IMR-90 (cell line): ENCODE data around the gene ZFX. TPM values are rescaled to one million over a fixed set of nuclear protein-coding genes. Genes with fewer than 3 reads are reported as not detected.

Experiments used
- ATAC-seq: fragments of 200-7000 bp; cut with Tn5 transposase; 2 replicates; pipeline ENCODE4 v1.9.1; 2020; ENCODE audit warnings: low read depth, mild to moderate bottlenecking, moderate library complexity
- BruUV-seq: library from RNA; stranded (reverse); fragments of 400-500 nt; replicated peaks from 2 replicates; lab custom pipeline; 2021; lab: Mats Ljungman, UMichigan
- CTCF ChIA-PET: fragments of 300-600 bp; formaldehyde crosslinking; extraction: SDS; loops from one replicate; lab custom pipeline; 2021; ENCODE audit warnings: antibody characterized with exemption; lab: Yijun Ruan, JAX
- POLR2A ChIA-PET: fragments of 300-600 bp; sonication (Branson Sonifier 250); formaldehyde crosslinking; loops from one replicate; lab custom pipeline; 2022; ENCODE audit warnings: antibody characterized with exemption; ENCODE audit not compliant: unreplicated experiment; lab: Charles Lee
- DNase-seq: peaks from one replicate; pipeline ENCODE4 v3.0.0; 2013
- H2AFZ ChIP-seq: replicated peaks from 2 replicates; pipeline ENCODE3; 2013; ENCODE audit warnings: low read length, mild to moderate bottlenecking; ENCODE audit not compliant: poor library complexity
- H2AK5ac ChIP-seq: 2 replicates; pipeline ENCODE4 v1.6.1; 2013; ENCODE audit warnings: low read depth, low read length, inconsistent platforms
- H2AK9ac ChIP-seq: replicated peaks from 2 replicates; pipeline ENCODE3; 2013; ENCODE audit warnings: mild to moderate bottlenecking, low read depth, low read length, moderate library complexity; ENCODE audit not compliant: poor library complexity
- H2BK120ac ChIP-seq: 2 replicates; pipeline ENCODE4 v1.6.1; 2013; ENCODE audit warnings: low read depth, low read length, inconsistent platforms
- H2BK15ac ChIP-seq: 3 replicates; pipeline ENCODE4 v1.6.1; 2013; ENCODE audit warnings: low read depth, low read length, inconsistent platforms
- H2BK20ac ChIP-seq: 2 replicates; pipeline ENCODE4 v1.6.1; 2013; ENCODE audit warnings: low read depth, mild to moderate bottlenecking, inconsistent platforms, low read length, moderate library complexity
- H2BK5ac ChIP-seq: 2 replicates; pipeline ENCODE4 v1.6.1; 2013; ENCODE audit warnings: mild to moderate bottlenecking, low read depth, low read length, inconsistent platforms; ENCODE audit not compliant: poor library complexity, severe bottlenecking
- H3K14ac ChIP-seq: replicated peaks from 2 replicates; pipeline ENCODE4 v1.6.1; 2013; ENCODE audit warnings: low read depth, low read length, inconsistent platforms
- H3K18ac ChIP-seq: 2 replicates; pipeline ENCODE4 v1.6.1; 2013; ENCODE audit warnings: low read depth, low read length, control low read depth
- H3K23ac ChIP-seq: 2 replicates; pipeline ENCODE4 v1.6.1; 2013; ENCODE audit warnings: low read depth, low read length, inconsistent platforms
- H3K27ac ChIP-seq: 2 replicates; pipeline ENCODE4 v1.5.1; 2013; ENCODE audit warnings: mild to moderate bottlenecking, control low read depth, low read length; ENCODE audit not compliant: insufficient read depth
- H3K27me3 ChIP-seq: 2 replicates; pipeline ENCODE4 v1.6.1; 2013; ENCODE audit warnings: low read length; ENCODE audit not compliant: control insufficient read depth, insufficient read depth
- H3K36me3 ChIP-seq: 2 replicates; pipeline ENCODE4 v1.6.1; 2013; ENCODE audit warnings: low read length, mixed read lengths; ENCODE audit not compliant: control insufficient read depth, insufficient read depth
- H3K4ac ChIP-seq: 2 replicates; pipeline ENCODE4 v1.6.1; 2013; ENCODE audit warnings: low read depth, low read length, inconsistent platforms
- H3K4me1 ChIP-seq: 2 replicates; pipeline ENCODE4 v1.6.1; 2013; ENCODE audit warnings: low read length, mixed read lengths; ENCODE audit not compliant: control insufficient read depth, insufficient read depth
- H3K4me2 ChIP-seq: 2 replicates; pipeline ENCODE4 v1.6.1; 2013; ENCODE audit warnings: low read depth, mild to moderate bottlenecking, control low read depth, low read length, moderate library complexity
- H3K4me3 ChIP-seq: 2 replicates; pipeline ENCODE4 v1.5.1; 2013; ENCODE audit warnings: low read depth, mild to moderate bottlenecking, control low read depth, low read length, moderate library complexity; ENCODE audit not compliant: insufficient read depth
- H3K56ac ChIP-seq: 2 replicates; pipeline ENCODE4 v1.6.1; 2013; ENCODE audit warnings: low read length, inconsistent platforms; ENCODE audit not compliant: insufficient read depth; ENCODE audit errors: extremely low read depth
- H3K79me1 ChIP-seq, 2 experiments: 2 replicates each; pipeline ENCODE4 v1.6.1; 2013; ENCODE audit warnings: low read length in 2 of 2, inconsistent platforms in 1 of 2, low read depth in 1 of 2
- H3K9ac ChIP-seq: 2 replicates; pipeline ENCODE4 v1.6.1; 2013; ENCODE audit warnings: low read depth, low read length, control low read depth
- H3K9me1 ChIP-seq: 2 replicates; pipeline ENCODE4 v1.6.1; 2013; ENCODE audit warnings: low read length, inconsistent platforms; ENCODE audit not compliant: insufficient read depth
- H3K9me3 ChIP-seq: 2 replicates; pipeline ENCODE4 v1.6.1; 2013; ENCODE audit warnings: low read length; ENCODE audit not compliant: control insufficient read depth, insufficient read depth
- H4K20me1 ChIP-seq: 2 replicates; pipeline ENCODE4 v1.6.1; 2013; ENCODE audit warnings: low read length, inconsistent platforms; ENCODE audit not compliant: insufficient read depth
- H4K5ac ChIP-seq: 2 replicates; pipeline ENCODE4 v1.6.1; 2013; ENCODE audit warnings: mild to moderate bottlenecking, low read depth, low read length, control low read depth
- H4K8ac ChIP-seq, 2 experiments: 2 replicates each; pipeline ENCODE4 v1.6.1; 2013; ENCODE audit warnings: low read depth in 2 of 2, low read length in 2 of 2, control low read depth in 1 of 2, inconsistent platforms in 1 of 2
- H4K91ac ChIP-seq: 2 replicates; pipeline ENCODE4 v1.6.1; 2013; ENCODE audit warnings: low read depth, low read length, inconsistent platforms; ENCODE audit not compliant: insufficient read depth
- BHLHE40 ChIP-seq: fragments of 150-350 bp; IDR thresholded peaks from 2 replicates; pipeline ENCODE4 v1.6.1; 2016; ENCODE audit warnings: mild to moderate bottlenecking, low read depth, low read length
- CHD1 ChIP-seq: IDR thresholded peaks from 2 replicates; pipeline ENCODE4 v1.6.1; 2012; ENCODE audit warnings: low read depth, low read length, improper control_type of control experiment
- CTCF ChIP-seq: conservative IDR thresholded peaks from 2 replicates; pipeline ENCODE4 v1.5.1; 2012; ENCODE audit warnings: mild to moderate bottlenecking, low read depth, low read length, improper control_type of control experiment
- MAFK ChIP-seq: IDR thresholded peaks from 2 replicates; pipeline ENCODE4 v1.6.1; 2012; ENCODE audit warnings: low read depth, low read length, improper control_type of control experiment
- MAZ ChIP-seq: IDR thresholded peaks from 2 replicates; pipeline ENCODE4 v1.6.1; 2012; ENCODE audit warnings: low read depth, mild to moderate bottlenecking, low read length, improper control_type of control experiment, moderate library complexity, borderline replicate concordance
- MXI1 ChIP-seq: IDR thresholded peaks from 2 replicates; pipeline ENCODE4 v1.6.1; 2012; ENCODE audit warnings: low read depth, mild to moderate bottlenecking, low read length, moderate library complexity, borderline replicate concordance
- POLR2A ChIP-seq: IDR thresholded peaks from 2 replicates; pipeline ENCODE4 v1.6.1; 2012; ENCODE audit warnings: mild to moderate bottlenecking, low read depth, low read length
- RAD21 ChIP-seq: IDR thresholded peaks from 2 replicates; pipeline ENCODE4 v1.6.1; 2012; ENCODE audit warnings: low read length, improper control_type of control experiment
- RFX5 ChIP-seq: IDR thresholded peaks from 2 replicates; pipeline ENCODE4 v1.8.0; 2012; ENCODE audit warnings: low read depth, mild to moderate bottlenecking, low read length, moderate library complexity
- SMC3 ChIP-seq: fragments of 150-350 bp; IDR thresholded peaks from 2 replicates; pipeline ENCODE4 v1.6.1; 2016; ENCODE audit warnings: low read depth, mild to moderate bottlenecking, antibody characterized with exemption, low read length, moderate library complexity
- USF2 ChIP-seq: fragments of 150-350 bp; IDR thresholded peaks from 2 replicates; pipeline ENCODE4 v1.6.1; 2017; ENCODE audit warnings: mild to moderate bottlenecking, antibody characterized with exemption, low read length, low read depth
- WGBS, 2 experiments: methylation state at CpG; one replicate each; pipeline versions ENCODE4 v1.1.5 to v1.1.7; 2013; ENCODE audit warnings: missing lambda C conversion rate in 2 of 2; ENCODE audit not compliant: insufficient read length in 1 of 2; ENCODE audit errors: extremely low coverage in 2 of 2; 5-methylcytosine and 5-hydroxymethylcytosine counted together
- dilution Hi-C: fragments of 300-500 bp; cut with HindIII; formaldehyde crosslinking; loops from one replicate; pipeline ENCODE4 v1.14.3; 2018; ENCODE audit warnings: low sequenced_read_pairs; ENCODE audit not compliant: unreplicated experiment
- in situ Hi-C: fragments of 300-500 bp; cut with MboI; formaldehyde crosslinking; loops from 3 replicates; pipeline ENCODE4 v1.14.3; 2019; ENCODE audit warnings: low sequenced_read_pairs, inconsistent platforms, mixed read lengths
- intact Hi-C: fragments of 100-400 bp; cut with micrococcal nuclease; formaldehyde crosslinking; loops from 2 replicates; pipeline ENCODE4 v1.10.0; 2022
- polyA plus RNA-seq, 3 experiments: library from polyadenylated mRNA; depleted of rRNA; stranded (reverse); fragments of >200 nt; gene quantifications; 2 replicates each; pipeline ENCODE4 v1.2.3, GENCODE V29; 2012; ENCODE audit warnings: low replicate concordance in 1 of 3
- total RNA-seq: library from RNA; depleted of rRNA; stranded (reverse); fragments of >200 nt; gene quantifications from 2 replicates; pipeline ENCODE4 v1.2.3, GENCODE V29; 2012
- TF ChIP-seq, protein P1 (sequence below): fragments of 150-350 bp; IDR thresholded peaks from 2 replicates; pipeline ENCODE4 v1.6.1; 2016; ENCODE audit warnings: low read depth, mild to moderate bottlenecking, low read length, moderate library complexity, borderline replicate concordance

ZFX gene
- total and polyA plus RNA-seq, 2 of the 4 experiments (the other 2 are of a cell fraction): 16.0 to 99.3 TPM

DNA sequence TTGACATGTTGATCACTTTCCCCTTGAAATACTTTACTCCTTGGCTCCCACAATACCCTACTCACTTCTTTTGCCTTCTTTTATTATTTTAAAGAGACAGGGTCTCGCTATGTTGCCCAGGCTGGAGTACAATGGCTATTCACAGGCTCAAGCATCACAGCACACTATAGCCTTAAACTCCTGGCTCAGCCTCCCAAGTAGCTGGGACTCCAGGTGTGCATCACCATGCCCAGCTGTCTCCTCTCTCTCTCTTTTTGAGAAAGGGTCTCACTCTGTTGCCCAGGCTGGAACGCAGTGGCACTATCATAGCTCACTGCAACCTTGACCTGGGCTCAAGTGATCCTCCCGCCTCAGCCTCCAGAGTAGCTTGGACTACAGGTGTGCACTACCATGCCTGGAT, 112.8 kb downstream of the ZFX start (continued):
- TF ChIP-seq CHD1 (no peak), RAD21 (no peak), BHLHE40 (no peak), SMC3 (no peak), MAZ (no peak)

DNA sequence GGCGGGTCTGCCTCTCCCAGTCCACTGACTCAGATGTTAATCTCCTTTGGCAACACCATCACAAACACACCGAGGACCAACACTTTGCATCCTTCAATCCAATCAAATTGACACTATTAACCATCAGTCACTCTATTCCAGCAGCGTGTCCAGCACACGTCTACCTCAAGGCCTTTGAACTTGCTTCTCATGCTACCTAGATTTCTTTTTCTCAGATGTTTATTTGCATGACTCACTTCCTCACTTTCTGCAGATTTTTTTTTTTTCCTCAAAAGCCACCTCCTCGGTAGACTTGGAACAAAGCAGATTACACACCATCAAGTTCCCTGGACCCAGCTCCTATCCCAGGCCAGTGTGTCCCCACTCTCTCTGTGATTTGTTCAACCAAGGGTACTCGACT, 114.9 kb downstream of the ZFX start:
- DNase-seq (peak; percentile 13), ATAC-seq (no peak)
- Histone ChIP-seq H4K20me1 (no peaks in the 10 kb centered on the region), H2AFZ (no peak overlapping the region), H4K8ac (no peak overlapping the region), H2BK120ac (no peak overlapping the region), H3K9me1 (no peaks in the 10 kb centered on the region), H3K18ac (no peak overlapping the region), H2AK5ac (no peak overlapping the region), H3K56ac (no peak overlapping the region), H3K9ac (no peak overlapping the region), H2BK5ac (no peak overlapping the region), H3K23ac (no peak overlapping the region), H2AK9ac (no peak overlapping the region), H3K4me2 (no peak overlapping the region), H4K5ac (no peak overlapping the region), H2BK15ac (no peak overlapping the region), H3K14ac (no peak overlapping the region), H3K4ac (no peak overlapping the region), H3K27ac (no peak overlapping the region), H3K36me3 (no peaks in the 10 kb centered on the region), H2BK20ac (no peak overlapping the region), H3K4me3 (no peak overlapping the region), H3K79me1 (no peaks in the 10 kb centered on the region), H3K27me3 (peaks cover 3% of the 10 kb centered on the region), H3K4me1 (no peaks in the 10 kb centered on the region; the same call in 1 of the 2 replicates), H3K9me3 (no peaks in the 10 kb centered on the region), H4K91ac (no peak overlapping the region)
- WGBS, 2 experiments: 56% methylated on average over 5 of the region's 6 CpGs; no CpG with 5 or more reads in 1 of the 2 experiments
- TF ChIP-seq POLR2A (no peak), BHLHE40 (no peak), RFX5 (no peak), RAD21 (no peak), MAFK (no peak), MXI1 (no peak), CHD1 (no peak), CTCF (no peak), USF2 (no peak), MAZ (no peak)
- TF ChIP-seq, protein P1, sequence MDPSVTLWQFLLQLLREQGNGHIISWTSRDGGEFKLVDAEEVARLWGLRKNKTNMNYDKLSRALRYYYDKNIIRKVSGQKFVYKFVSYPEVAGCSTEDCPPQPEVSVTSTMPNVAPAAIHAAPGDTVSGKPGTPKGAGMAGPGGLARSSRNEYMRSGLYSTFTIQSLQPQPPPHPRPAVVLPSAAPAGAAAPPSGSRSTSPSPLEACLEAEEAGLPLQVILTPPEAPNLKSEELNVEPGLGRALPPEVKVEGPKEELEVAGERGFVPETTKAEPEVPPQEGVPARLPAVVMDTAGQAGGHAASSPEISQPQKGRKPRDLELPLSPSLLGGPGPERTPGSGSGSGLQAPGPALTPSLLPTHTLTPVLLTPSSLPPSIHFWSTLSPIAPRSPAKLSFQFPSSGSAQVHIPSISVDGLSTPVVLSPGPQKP: no peak
- POLR2A ChIA-PET: no interaction called here
- in situ Hi-C loops (loop anchor here (10.0 kb wide), 1 partner anchor 240 kb away; no protein-coding TSS in a partner anchor), dilution Hi-C loops (no loop called here), intact Hi-C loops (no loop called here)
- BruUV-seq: no TSS peak
- CTCF ChIA-PET: no interaction called here
